Right atrium auricular region (tissue), 2 donors: ENCODE results near the gene DCDC1. TPM values are rescaled to one million over a fixed set of nuclear protein-coding genes. Genes with fewer than 3 reads are reported as not detected.
A peak's percentile ranks its signal among the peaks of the same experiment; 100 is the strongest.

Experiments used
- DNase-seq: peaks from one replicate; pipeline ENCODE4 v3.0.0-alpha.2; 2019; ENCODE audit warnings: low spot score
- H3K27ac ChIP-seq, 2 donors: fragments of 200-600 bp; sonication (generic); 1 replicate in 1 of 2; 2 replicates in 1 of 2; pipeline ENCODE4 v1.5.1; 2016 to 2019
- H3K27me3 ChIP-seq, 2 donors: fragments of 200-600 bp; sonication (generic); one replicate each; pipeline versions ENCODE4 v1.5.1 to v1.6.0; 2017 to 2019
- H3K36me3 ChIP-seq: fragments of 200-600 bp; sonication (generic); one replicate; pipeline ENCODE4 v1.5.1; 2016
- H3K4me1 ChIP-seq, 2 donors: fragments of 200-600 bp; sonication (generic); one replicate each; pipeline versions ENCODE4 v1.5.1 to v1.6.0; 2017 to 2019
- H3K4me3 ChIP-seq, 2 donors: fragments of 200-600 bp; sonication (generic); 1 replicate in 1 of 2; 2 replicates in 1 of 2; pipeline ENCODE4 v1.5.1; 2017 to 2019; ENCODE audit warnings: mild to moderate bottlenecking in 1 of 2, moderate library complexity in 1 of 2
- H3K9me3 ChIP-seq, 2 donors: fragments of 200-600 bp; sonication (generic); one replicate each; pipeline ENCODE4 v1.5.1; 2019
- total RNA-seq, 2 donors: library from RNA; depleted of rRNA; stranded (reverse); fragments of >200 nt; gene quantifications; one replicate each; pipeline ENCODE4 v1.1.0, GENCODE V29; 2016
- TF ChIP-seq, protein P1 (sequence below), 2 donors: fragments of 200-600 bp; sonication (generic); IDR thresholded peaks; one replicate each; pipeline ENCODE4 v1.5.1; 2019; ENCODE audit warnings: antibody characterized with exemption in 2 of 2

The DCDC1 gene
- total RNA-seq, 2 donors from 2014 or later: 0.15 to 0.24 TPM

DNA sequence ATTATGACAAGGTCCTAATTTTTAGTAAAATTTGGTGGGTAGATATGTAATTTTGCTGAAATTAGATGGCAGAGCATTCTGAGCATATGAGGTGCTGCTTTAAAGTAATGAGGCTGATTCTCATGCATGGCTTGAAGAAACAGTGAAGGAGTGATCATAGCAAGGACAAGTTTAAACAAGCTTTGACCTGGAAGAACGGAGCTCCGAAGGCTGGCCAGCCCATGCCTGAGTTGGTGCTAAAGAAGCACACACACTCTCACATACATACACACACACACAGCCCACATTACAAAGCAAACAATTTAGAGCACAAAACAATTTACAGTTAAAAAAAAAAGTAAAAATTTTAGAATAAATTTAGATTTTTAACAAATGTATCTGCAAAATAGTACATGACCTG, 150.7 kb downstream of the DCDC1 start:
- Histone ChIP-seq H3K9me3 (no peaks in the 10 kb centered on the region), H3K27me3 (no peaks in the 10 kb centered on the region), H3K36me3 (no peaks in the 10 kb centered on the region), H3K4me3 (no peak overlapping the region), H3K27ac (no peak overlapping the region), H3K4me1 (no peaks in the 10 kb centered on the region)
- no peak for DNase-seq
- TF ChIP-seq, protein P1, sequence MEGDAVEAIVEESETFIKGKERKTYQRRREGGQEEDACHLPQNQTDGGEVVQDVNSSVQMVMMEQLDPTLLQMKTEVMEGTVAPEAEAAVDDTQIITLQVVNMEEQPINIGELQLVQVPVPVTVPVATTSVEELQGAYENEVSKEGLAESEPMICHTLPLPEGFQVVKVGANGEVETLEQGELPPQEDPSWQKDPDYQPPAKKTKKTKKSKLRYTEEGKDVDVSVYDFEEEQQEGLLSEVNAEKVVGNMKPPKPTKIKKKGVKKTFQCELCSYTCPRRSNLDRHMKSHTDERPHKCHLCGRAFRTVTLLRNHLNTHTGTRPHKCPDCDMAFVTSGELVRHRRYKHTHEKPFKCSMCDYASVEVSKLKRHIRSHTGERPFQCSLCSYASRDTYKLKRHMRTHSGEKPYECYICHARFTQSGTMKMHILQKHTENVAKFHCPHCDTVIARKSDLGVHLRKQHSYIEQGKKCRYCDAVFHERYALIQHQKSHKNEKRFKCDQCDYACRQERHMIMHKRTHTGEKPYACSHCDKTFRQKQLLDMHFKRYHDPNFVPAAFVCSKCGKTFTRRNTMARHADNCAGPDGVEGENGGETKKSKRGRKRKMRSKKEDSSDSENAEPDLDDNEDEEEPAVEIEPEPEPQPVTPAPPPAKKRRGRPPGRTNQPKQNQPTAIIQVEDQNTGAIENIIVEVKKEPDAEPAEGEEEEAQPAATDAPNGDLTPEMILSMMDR (IDR thresholded peaks at IDR 0.05): no peak

DNA sequence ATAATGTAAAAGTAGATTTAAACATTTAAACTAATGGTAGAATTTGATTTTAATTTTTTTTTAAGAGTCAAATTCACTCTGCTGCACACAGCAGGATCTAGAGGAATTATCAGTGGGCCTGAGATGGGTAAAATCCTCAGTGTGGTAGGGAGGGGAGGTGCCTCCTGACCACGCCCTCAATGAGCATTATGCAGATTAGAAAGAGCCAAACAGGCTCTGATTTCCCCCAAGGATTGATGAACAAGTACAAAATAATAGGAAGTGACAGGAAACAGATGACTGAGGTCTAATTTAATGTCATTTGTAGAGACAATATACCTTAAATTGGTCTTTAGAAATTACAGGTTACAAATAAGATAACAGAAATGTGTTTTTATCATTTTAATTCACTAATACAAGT, 155.2 kb downstream of the DCDC1 start:
- Histone ChIP-seq H3K9me3 (no peaks in the 10 kb centered on the region), H3K36me3 (no peaks in the 10 kb centered on the region), H3K4me1 (no peaks in the 10 kb centered on the region), H3K27me3 (no peaks in the 10 kb centered on the region), H3K4me3 (no peak overlapping the region), H3K27ac (no peak overlapping the region)
- DNase-seq: no peak
- TF ChIP-seq, protein P1 (IDR thresholded peaks at IDR 0.05): no peak

DNA sequence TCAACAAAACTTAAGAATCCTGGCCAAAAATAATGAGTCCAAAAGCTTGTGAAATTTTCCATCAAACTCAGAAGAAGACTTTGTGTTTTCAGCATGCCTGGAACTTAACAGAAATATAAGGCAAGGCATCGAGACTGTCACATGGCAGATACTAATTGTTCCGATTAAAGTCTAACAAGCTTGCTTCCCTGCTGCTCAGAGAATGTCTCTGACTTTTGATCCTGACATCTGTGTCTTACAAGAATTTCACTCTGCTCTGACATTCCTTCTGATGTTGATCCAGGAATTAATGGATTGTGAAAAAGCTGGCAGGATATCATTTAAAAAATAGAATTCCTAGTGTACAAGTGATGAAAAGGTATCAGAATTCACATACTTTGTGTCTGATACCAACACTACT, 170.2 kb downstream of the DCDC1 start:
- TF ChIP-seq, protein P1 (IDR thresholded peaks at IDR 0.05): no peak
- H3K27ac ChIP-seq: no peak overlapping the region
- no peaks in the 10 kb centered on the region for H3K36me3 ChIP-seq
- no peaks in the 10 kb centered on the region for H3K4me1 ChIP-seq
- no peak for DNase-seq
- H3K4me3 ChIP-seq: no peak overlapping the region
- no peaks in the 10 kb centered on the region for H3K9me3 ChIP-seq
- no peaks in the 10 kb centered on the region for H3K27me3 ChIP-seq

DNA sequence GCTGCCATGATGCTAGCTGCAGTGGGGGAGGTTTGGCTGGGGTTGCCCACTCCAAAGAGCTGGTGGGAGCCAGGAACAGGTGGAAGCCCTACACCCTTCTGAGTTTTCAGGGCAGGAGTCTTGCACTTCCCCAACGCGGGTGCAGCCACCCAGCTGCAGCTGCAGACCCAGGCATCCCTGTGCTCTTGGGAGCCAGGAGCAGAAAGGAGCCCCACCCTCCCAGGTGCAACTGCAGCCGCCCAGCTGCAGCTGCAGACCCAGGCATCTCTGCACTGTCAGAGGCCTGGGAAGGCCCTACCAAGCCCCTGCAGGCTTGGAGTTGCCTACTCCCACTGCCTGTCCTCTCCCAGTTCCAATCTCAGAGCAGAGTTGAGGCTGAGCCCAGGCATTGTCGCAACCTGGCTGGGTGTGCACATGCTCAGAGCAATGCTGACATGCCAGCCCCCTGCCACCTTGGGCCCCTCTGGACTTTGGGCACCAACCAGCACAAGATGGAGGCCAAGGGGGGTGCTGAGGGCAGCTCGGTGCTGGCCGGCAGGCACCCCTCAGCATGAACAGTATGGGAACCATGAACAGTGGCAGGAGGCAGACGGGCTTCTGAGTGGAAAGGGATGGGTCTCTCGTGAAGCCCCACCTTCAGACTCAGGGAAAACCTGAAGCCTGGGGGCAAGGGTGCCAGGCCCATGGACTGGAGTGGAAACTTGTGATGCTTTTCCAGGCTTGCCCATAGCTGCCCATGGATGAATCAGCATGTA, 195.4 kb downstream of the DCDC1 start:
- no peak overlapping the region for H3K4me3 ChIP-seq
- DNase-seq: no peak
- no peaks in the 10 kb centered on the region for H3K36me3 ChIP-seq
- TF ChIP-seq, protein P1 (IDR thresholded peaks at IDR 0.05): no peak
- H3K27me3 ChIP-seq: no peaks in the 10 kb centered on the region
- no peak overlapping the region for H3K27ac ChIP-seq
- peaks cover 0 to 26% of the 10 kb centered on the region in 2 donors for H3K9me3 ChIP-seq
- H3K4me1 ChIP-seq: no peaks in the 10 kb centered on the region

DNA sequence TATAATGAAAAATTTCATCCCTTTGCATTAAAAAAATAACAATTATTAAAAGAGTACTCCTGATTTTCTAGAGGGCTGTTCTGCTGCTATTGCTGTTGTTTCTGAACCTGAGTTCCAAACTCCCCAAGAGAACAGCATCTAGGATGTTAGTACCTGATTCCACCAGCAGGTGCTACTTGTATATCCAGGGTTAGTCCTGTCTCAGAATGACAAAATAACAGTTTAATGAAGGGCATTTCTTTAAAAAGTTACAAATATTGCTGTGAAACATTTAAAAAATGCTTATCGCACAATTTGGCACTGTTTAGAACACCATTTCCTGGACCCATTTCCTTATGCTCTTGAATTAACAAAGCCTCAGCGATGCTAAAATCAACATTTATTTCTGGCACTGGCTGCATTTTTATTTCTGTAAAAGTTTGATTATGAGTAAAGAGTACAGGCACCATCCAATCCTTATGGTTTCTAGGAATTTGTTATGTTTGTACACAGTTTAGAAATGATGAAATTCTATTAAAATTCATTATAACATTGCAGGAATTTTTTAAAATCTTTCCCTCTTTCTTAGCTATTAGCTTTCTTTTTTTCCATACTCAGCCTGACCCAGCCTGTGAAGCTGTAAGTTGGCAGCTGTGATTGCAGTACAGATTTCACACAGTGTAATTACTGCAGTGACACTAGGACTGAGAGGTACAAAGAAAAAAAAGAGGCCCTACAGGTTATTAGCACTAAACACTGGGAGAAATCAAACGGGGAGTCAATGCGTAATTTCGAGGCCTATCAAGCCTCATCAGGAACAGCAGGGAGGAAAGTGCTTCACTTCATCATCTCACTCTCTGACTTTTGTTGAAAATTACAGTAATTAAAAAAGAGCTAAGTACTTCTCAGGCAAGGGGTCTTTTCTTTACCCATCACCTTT, 208.8 kb downstream of the DCDC1 start:
- Histone ChIP-seq H3K4me1 (no peaks in the 10 kb centered on the region), H3K27ac (no peak overlapping the region), H3K27me3 (no peaks in the 10 kb centered on the region), H3K36me3 (no peaks in the 10 kb centered on the region), H3K4me3 (no peak overlapping the region), H3K9me3 (no peaks in the 10 kb centered on the region)
- TF ChIP-seq, protein P1 (IDR thresholded peaks at IDR 0.05): peak in 1 of 2 donors; percentile 44
- DNase-seq: no peak
